ENCODE results near the gene SOX21. TPM values are rescaled to one million over a fixed set of nuclear protein-coding genes. Genes with fewer than 3 reads are reported as not detected.

The SOX21 gene
- total RNA-seq, 3 donors from 2014 or later (not counting 1 experiment from before 2014, with no cell fraction given), result not detected

GRCh38 chr13:94710065-94710781, 2.1 kb downstream of the SOX21 start:
- Mint-ChIP-seq H3K27me3 (ENCODE audit: low read depth in 2 of 2) (peaks cover 56 to 71% of the 10 kb centered on the region in 2 donors), H3K36me3 (no peaks in the 10 kb centered on the region), H3K27ac (no peak overlapping the region), H3K9me3 (no peaks in the 10 kb centered on the region), H3K4me3 (peak overlapping the region; percentile 45), H3K4me1 (peaks cover 6 to 7% of the 10 kb centered on the region in 2 donors)
- TF ChIP-seq CTCF (IDR thresholded peaks at IDR 0.05), result no peak
- Histone ChIP-seq H3K27me3 (ENCODE audit: control insufficient read depth, insufficient read depth, low read length) (peaks cover 57% of the 10 kb centered on the region), H3K27ac (ENCODE audit: low read length) (no peak overlapping the region), H3K4me3 (ENCODE audit: low read length) (no peak overlapping the region), H3K9me3 (ENCODE audit: control insufficient read depth, insufficient read depth, low read length) (no peaks in the 10 kb centered on the region), H3K4me1 (ENCODE audit: control insufficient read depth, insufficient read depth, low read length) (peaks cover 14% of the 10 kb centered on the region), H3K36me3 (ENCODE audit: control insufficient read depth, insufficient read depth, low read length) (no peaks in the 10 kb centered on the region)
- ATAC-seq (no peak), DNase-seq (no peak)
- 18% methylated on average over 11 of the region's 18 CpGs for WGBS (ENCODE audit: insufficient coverage)
- intact Hi-C loops (cut with micrococcal nuclease), result no loop called here

GRCh38 chr13:94709001-94709834, 3.1 kb downstream of the SOX21 start:
- H3K4me1 Mint-ChIP-seq, result peaks cover 6 to 7% of the 10 kb centered on the region in 2 donors
- peak overlapping the region; percentile 47 for H3K4me3 Mint-ChIP-seq
- no peaks in the 10 kb centered on the region for H3K9me3 Mint-ChIP-seq
- intact Hi-C loops (cut with micrococcal nuclease), result no loop called here
- no peak overlapping the region for H3K27ac Mint-ChIP-seq
- H3K36me3 ChIP-seq (ENCODE audit: control insufficient read depth, insufficient read depth, low read length), result no peaks in the 10 kb centered on the region
- no peak overlapping the region for H3K27ac ChIP-seq (ENCODE audit: low read length)
- peaks cover 14% of the 10 kb centered on the region for H3K4me1 ChIP-seq (ENCODE audit: control insufficient read depth, insufficient read depth, low read length)
- H3K36me3 Mint-ChIP-seq, result peaks cover 3% of the 10 kb centered on the region
- H3K27me3 Mint-ChIP-seq (ENCODE audit: low read depth in 2 of 2), result peaks cover 61 to 71% of the 10 kb centered on the region in 2 donors
- TF ChIP-seq CTCF (IDR thresholded peaks at IDR 0.05), result no peak
- no peak for ATAC-seq
- no peak for DNase-seq
- no peaks in the 10 kb centered on the region for H3K9me3 ChIP-seq (ENCODE audit: control insufficient read depth, insufficient read depth, low read length)
- WGBS (ENCODE audit: insufficient coverage), result no CpG with 5 or more reads among the region's 7 CpGs
- H3K4me3 ChIP-seq (ENCODE audit: low read length), result no peak overlapping the region
- H3K27me3 ChIP-seq (ENCODE audit: control insufficient read depth, insufficient read depth, low read length), result peaks cover 58% of the 10 kb centered on the region

- H3K4me1 ChIP-seq (ENCODE audit: control insufficient read depth, insufficient read depth, low read length), result peaks cover 14% of the 10 kb centered on the region
- H3K27me3 ChIP-seq (ENCODE audit: control insufficient read depth, insufficient read depth, low read length), result peaks cover 59% of the 10 kb centered on the region
- DNase-seq (no peak), ATAC-seq (no peak)
- H3K27ac ChIP-seq (ENCODE audit: low read length), result no peak overlapping the region
- H3K4me3 Mint-ChIP-seq, result no peak overlapping the region
- no peak for TF ChIP-seq CTCF (IDR thresholded peaks at IDR 0.05)
- WGBS (ENCODE audit: insufficient coverage), result 8% methylated on average over 29 of the region's 31 CpGs
- no peaks in the 10 kb centered on the region for H3K9me3 ChIP-seq (ENCODE audit: control insufficient read depth, insufficient read depth, low read length)
- H3K27me3 Mint-ChIP-seq (ENCODE audit: low read depth in 2 of 2), result peaks cover 63 to 75% of the 10 kb centered on the region in 2 donors
- peaks cover 9% of the 10 kb centered on the region for H3K36me3 Mint-ChIP-seq
- peaks cover 6 to 7% of the 10 kb centered on the region in 2 donors for H3K4me1 Mint-ChIP-seq
- no peak overlapping the region for H3K4me3 ChIP-seq (ENCODE audit: low read length)
- H3K9me3 Mint-ChIP-seq, result no peaks in the 10 kb centered on the region
- no peak overlapping the region for H3K27ac Mint-ChIP-seq
- intact Hi-C loops (cut with micrococcal nuclease), result no loop called here
- no peaks in the 10 kb centered on the region for H3K36me3 ChIP-seq (ENCODE audit: control insufficient read depth, insufficient read depth, low read length)
Measured at GRCh38 chr13:94708031-94708859, 4.1 kb downstream of the SOX21 start.
